Fibroblast of skin of scalp (primary cell): ENCODE results near the gene ACER3.
"Not testable (repeated sequence)": the region's sequence is repeated elsewhere in the genome, so short reads cannot be mapped to it uniquely, and the experiment has no call there.

ENCODE experiments used
- DNase-seq: peaks from one replicate; pipeline ENCODE4 v3.0.0-alpha.2; 2013

Gene ACER3

DNA sequence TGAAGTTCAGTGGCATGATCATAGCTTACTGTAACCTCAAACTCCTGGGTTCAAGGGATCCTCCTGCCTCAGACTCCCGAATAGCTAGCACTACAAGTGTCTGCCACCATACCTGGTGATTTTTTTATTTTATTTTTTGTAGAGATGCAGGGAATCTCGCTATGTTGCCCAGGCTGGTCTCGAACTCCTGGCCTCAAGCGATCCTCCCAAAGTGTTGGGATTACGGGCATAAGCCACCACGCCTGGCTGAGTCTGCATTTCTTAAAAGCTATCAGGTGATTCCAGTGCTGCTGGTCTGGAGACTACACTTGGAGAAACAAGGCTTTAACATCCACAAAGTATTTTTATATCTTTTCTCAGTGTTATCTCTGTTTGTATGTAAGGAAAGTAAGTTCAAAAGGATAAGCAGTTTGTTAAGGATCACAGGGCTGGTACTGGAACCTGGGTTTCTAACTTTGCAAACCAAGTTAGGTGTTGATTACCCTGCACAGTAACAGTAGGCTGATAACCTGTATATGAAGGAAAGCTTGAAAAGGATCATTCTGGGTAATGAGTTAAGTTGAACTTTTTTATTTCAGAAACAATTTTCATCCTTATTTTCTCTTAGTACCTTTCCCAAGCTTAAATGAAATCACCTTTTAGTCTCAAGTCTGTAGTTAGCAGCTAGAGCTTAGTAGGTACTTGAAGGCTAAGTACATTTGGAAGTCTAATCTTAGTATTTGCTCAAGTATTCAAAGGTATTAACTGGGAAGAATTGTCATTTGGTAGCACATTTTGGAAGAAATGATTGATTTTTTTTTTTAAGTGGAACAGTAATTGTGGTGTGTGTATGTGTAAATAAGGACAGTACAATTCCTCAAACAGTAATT is 12.5 kb downstream of the ACER3 start:
- no peak for DNase-seq

GRCh38 chr11:76878014-76878413 is 17.3 kb downstream of the ACER3 start:
- no peak for DNase-seq

DNA sequence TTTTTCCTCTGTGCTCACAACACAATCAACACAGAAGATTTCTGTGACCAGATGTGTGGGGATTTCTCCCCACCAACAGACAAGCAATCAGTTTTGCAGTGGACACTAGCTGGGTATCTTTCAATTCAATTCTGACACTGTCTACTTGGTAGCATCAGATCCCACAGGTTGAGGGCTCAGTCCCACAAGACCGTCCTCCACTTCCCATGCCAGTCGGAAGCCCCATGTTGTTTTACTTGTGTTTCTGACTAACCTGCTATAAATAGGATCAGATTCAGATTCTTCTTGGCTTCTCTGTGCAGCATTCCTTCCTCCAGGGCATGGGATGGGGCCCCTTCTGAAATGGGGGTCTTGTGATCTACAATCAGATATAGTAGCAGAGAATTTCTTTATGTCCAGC is 19.6 kb downstream of the ACER3 start:
- peak; percentile 19 for DNase-seq

GRCh38 chr11:76880956-76881355 is 20.2 kb downstream of the ACER3 start:
- DNase-seq, result no peak

DNA sequence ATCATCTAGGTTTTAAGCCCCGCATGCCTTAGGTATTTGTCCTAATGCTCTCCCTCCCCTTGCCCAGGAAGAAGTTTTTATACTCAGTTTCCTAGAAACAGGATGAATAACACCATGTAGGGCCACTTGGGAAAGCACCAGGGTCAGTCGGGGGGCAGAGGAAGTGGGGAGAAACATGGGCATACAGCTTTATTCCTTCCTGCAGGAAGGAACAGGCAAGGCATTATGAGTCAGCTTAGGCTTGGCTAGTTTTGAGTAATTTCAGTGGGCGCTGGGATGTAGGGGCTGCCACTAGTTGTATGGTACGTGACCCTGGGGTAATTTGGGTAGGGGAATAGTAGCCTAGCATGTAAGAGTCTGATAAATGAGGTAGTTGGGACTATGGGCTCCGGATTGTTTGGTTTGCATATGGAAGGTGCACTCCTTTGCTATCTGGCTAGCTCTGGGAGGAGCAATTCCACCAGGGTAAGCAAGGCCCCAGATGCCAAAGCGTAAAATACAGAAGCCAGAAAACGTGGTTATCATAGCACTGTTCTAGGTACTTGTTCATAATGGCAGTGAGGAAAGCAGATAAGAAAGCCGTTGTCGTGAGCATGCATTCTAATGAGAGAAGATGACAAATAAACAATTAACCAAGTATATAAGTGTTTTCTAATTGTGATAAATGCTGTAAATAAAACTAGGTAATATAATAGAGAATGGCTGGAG is 24.8 kb downstream of the ACER3 start:
- DNase-seq, result peak; percentile 11

DNA sequence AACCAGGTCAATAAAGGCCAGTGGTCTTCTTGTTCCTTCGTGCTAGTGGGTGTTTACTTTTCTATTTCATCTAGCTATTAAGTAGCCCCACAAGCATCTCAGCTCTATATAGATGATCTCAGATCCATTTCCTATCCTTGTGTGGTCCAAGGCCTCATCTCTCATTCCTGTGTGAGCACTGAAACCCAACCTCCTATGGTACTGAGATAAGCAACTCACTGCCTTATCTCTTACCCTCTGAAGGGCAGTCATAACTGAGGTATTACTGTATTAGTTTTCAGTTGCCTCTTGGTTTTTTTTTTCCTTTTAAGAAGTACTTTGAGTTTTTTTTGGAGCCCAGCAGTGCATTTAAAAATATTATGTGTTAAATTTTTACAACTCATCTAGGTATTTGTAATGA is 28.3 kb downstream of the ACER3 start:
- peak; percentile 21 for DNase-seq

DNA sequence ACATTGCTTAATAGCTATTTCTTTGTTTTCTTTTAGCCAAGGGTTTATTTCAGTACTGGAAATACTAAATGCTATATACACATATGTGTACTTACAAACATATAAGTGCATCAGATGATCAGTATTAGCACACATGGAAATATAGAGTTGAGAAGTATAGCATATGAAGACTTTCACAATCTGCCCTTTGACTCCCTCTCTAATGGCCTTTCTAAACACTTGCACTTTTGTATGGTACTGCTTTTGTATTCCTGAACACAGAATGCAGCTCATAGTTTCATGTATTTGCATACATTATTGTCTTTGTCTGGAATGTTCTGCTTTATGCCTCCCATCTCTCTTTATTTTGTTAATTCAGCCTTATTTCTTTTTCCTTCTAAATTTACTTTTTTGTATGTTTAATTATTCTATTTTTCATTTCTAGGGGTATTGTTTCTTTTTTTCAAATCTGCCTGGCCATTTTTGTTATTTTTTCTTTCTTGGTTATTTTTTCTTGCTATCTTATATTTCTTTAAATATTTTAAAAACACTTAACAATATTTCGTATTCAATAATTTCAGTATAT is 28.8 kb downstream of the ACER3 start:
- DNase-seq, result no peak

- no peak for DNase-seq
Observed at GRCh38 chr11:76890329-76890728, 29.6 kb downstream of the ACER3 start.

DNA sequence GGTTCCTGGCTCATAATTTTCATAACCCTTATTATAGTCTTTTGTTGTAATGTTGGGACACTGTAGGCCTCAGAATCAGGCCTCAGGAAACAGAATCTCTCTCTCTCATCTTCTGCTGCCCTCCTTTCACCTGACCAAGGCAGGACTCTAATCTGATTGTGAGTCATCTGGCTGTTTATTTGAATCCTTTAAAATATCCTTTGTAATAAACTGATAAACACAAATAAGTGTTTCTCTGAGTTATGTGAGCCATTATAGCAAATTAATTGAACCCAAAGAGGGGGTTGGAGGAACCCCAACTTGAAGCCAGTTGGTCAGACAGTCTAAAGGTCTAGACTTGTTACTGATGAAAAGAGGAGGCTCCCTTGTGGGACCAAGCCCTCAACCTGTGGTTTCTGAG is 30.6 kb downstream of the ACER3 start:
- no peak for DNase-seq

DNA sequence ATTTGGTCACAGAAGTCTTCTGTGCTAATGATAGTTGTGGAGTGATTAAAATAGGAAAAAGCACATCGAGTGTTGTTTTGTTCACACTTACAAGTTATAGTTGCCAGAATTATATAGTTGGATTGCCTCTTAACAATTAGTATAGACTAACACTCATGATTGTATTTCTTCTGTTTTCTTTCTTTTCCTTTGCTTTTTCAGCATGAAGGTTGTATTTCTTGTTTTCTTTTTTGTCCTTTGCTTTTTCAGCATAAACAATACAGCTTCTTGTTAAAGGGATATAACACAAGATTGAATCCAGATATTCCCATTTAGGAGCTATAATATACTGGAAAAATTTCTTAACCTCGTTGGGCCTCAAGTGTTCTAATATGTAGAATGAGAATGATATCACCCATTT is 31.1 kb downstream of the ACER3 start:
- no peak for DNase-seq

GRCh38 chr11:76892306-76892705 is 31.6 kb downstream of the ACER3 start:
- DNase-seq, result no peak

- no peak for DNase-seq
Observed at GRCh38 chr11:76897233-76897632, 36.5 kb downstream of the ACER3 start.

DNA sequence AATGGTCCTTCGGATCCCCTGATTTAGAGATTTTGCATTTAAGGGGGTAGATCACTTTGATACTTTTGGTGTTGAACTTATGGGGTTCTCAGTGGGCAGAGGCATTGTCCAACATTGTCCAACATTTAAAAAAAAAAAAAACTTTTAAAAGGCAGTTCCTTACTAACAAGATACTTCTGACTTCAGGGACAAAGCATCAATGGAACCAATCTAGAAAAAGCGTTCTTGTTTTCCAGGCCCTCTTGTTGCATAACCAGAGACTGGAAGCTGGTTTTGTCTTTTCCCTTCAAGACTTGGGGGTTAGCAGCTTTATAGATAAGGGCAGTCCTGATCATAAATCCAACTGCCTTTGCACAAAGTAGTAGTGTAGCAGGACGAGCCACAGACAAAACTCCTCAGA is 40.4 kb downstream of the ACER3 start:
- DNase-seq, result no peak

GRCh38 chr11:76901622-76902021 is 40.9 kb downstream of the ACER3 start:
- DNase-seq, result not testable (repeated sequence)

GRCh38 chr11:76902121-76903014 is 41.6 kb downstream of the ACER3 start:
- DNase-seq, result no peak

DNA sequence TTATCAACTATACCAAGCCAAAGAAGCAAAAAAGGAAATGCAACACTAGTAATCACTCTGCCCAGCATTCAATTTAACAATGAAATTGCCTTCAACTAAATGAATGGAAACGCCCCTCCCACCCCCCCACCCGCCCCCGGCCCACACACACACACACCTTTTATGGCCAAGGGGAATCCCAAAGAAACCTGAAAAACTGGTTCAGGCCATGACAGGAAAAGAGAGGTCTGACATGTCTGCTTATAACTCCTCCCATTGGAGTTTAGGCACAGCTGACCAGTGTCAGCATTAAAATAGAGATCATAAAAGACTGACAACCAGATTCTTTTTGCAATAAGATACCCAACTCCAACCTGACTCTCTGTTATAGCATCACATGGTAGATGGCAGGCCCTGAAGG is 42.6 kb downstream of the ACER3 start:
- DNase-seq, result no peak

DNA sequence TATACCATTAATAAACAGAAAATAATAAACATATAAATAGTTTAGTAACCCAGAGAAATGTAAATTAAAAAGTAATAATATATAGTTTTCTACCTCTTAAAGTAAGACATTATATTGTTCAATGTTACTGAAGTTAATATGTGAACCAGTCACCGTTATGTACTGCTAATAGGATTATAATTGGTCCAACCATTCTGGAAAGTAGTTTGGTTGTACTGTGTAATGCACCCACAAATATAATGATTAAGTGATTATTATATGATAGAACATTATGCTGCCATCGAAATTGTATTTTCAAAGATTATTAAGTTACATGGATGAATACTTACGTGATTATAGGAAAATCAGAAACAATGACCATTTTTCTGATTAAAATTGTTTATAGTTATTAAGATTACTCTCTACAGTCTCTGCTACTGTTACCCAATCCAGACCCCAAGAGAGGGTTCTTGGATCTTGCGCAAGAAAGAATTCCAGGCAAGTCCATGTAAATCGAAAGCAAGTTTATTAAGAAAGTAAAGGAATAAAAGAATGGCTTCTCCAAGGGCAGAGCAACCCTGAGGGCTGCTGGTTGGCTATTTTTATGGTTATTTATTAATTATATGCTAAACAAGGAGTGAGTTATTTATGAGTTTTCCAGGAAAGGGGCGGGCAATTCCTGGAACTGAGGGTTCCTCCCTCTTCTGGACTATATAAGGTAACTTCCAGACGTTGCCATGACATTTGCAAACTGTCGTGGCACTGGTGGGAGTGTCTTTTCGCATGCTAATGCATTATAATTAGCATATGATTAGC is 50.1 kb downstream of the ACER3 start:
- no peak for DNase-seq

GRCh38 chr11:76911415-76911808 is 50.7 kb downstream of the ACER3 start:
- DNase-seq, result no peak

GRCh38 chr11:76916712-76917111 is 56.0 kb downstream of the ACER3 start:
- no peak for DNase-seq

DNA sequence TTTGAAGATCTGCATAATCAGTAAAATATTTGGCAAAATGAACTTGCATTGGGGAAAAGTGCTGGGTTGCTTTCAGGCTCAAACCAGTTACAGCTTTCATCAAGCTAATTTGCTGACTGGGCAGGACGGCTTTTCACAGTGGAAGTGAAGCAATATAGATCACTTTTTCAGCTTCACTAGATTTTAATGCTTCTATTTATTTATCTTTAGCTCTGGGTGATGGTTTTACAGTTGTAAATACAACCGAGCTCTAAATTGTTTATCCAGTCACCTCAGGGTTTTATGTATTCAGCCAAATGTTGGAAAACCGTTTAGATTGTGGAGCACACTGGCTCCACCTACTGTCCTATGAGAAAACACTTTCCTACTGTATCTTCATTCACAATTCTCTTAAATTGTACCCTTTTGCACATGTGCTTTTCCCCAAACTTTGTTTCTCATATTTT is 58.2 kb downstream of the ACER3 start:
- DNase-seq, result peak; percentile 63

DNA sequence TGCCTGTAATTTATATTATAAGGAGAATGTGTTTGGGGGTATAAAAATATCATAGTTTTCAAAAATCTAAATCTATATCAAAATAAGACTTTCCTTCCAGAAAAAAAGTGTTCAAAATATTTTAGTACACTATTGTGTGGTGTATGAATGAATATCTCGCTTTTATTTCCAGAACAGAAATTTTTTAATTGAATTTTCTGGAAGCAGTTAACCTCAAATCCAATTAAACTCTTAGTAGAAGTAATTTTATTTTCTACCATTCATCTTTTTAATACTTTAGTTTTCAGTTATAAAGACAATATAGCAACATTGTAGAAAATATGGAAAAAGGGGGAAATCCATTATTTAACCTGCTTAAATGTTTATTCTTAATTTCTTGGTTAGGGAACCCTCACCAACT is 58.7 kb downstream of the ACER3 start:
- DNase-seq, result no peak
